ENCODE data around the gene ITGA6.

ITGA6 gene

GRCh38 chr2:172415865-172416183 is 11.6 kb upstream of the ITGA6 start:
- Histone ChIP-seq H3K36me3 (ENCODE audit: control insufficient read depth, insufficient read depth, low read length) (no peaks in the 10 kb centered on the region), H3K27ac (ENCODE audit: insufficient read depth, low read depth, low read length, poor library complexity, severe bottlenecking) (no peak overlapping the region), H3K4me3 (ENCODE audit: insufficient read depth, low read depth, low read length) (no peak overlapping the region), H3K4me1 (ENCODE audit: control insufficient read depth, insufficient read depth, low read length) (peaks cover 11% of the 10 kb centered on the region), H3K9me3 (ENCODE audit: control insufficient read depth, low read length) (no peaks in the 10 kb centered on the region), H3K27me3 (ENCODE audit: control insufficient read depth, insufficient read depth, low read length, poor library complexity, severe bottlenecking) (no peaks in the 10 kb centered on the region)
- 26 to 42% methylated on average over 1 of the region's 1 CpG for WGBS, 2 experiments

GRCh38 chr2:172416447-172417058 is 10.8 kb upstream of the ITGA6 start:
- H3K36me3 ChIP-seq (ENCODE audit: control insufficient read depth, insufficient read depth, low read length), result no peaks in the 10 kb centered on the region
- no peak overlapping the region for H3K27ac ChIP-seq (ENCODE audit: insufficient read depth, low read depth, low read length, poor library complexity, severe bottlenecking)
- no peak overlapping the region for H3K4me3 ChIP-seq (ENCODE audit: insufficient read depth, low read depth, low read length)
- no peaks in the 10 kb centered on the region for H3K9me3 ChIP-seq (ENCODE audit: control insufficient read depth, low read length)
- H3K4me1 ChIP-seq (ENCODE audit: control insufficient read depth, insufficient read depth, low read length), result peaks cover 12% of the 10 kb centered on the region
- 93 to 96% methylated on average over 1 of the region's 1 CpG for WGBS, 2 experiments
- H3K27me3 ChIP-seq (ENCODE audit: control insufficient read depth, insufficient read depth, low read length, poor library complexity, severe bottlenecking), result no peaks in the 10 kb centered on the region

GRCh38 chr2:172420216-172420615 is 7.2 kb upstream of the ITGA6 start:
- Histone ChIP-seq H3K27me3 (ENCODE audit: control insufficient read depth, insufficient read depth, low read length, poor library complexity, severe bottlenecking) (no peaks in the 10 kb centered on the region), H3K27ac (ENCODE audit: insufficient read depth, low read depth, low read length, poor library complexity, severe bottlenecking) (no peak overlapping the region), H3K9me3 (ENCODE audit: control insufficient read depth, low read length) (no peaks in the 10 kb centered on the region), H3K4me3 (ENCODE audit: insufficient read depth, low read depth, low read length) (no peak overlapping the region), H3K4me1 (ENCODE audit: control insufficient read depth, insufficient read depth, low read length) (peaks cover 8% of the 10 kb centered on the region), H3K36me3 (ENCODE audit: control insufficient read depth, insufficient read depth, low read length) (no peaks in the 10 kb centered on the region)
- 81 to 96% methylated on average over 3 of the region's 3 CpGs for WGBS, 2 experiments

GRCh38 chr2:172423160-172423559 is 4.2 kb upstream of the ITGA6 start:
- Histone ChIP-seq H3K9me3 (ENCODE audit: control insufficient read depth, low read length) (no peaks in the 10 kb centered on the region), H3K27me3 (ENCODE audit: control insufficient read depth, insufficient read depth, low read length, poor library complexity, severe bottlenecking) (peaks cover 10% of the 10 kb centered on the region), H3K27ac (ENCODE audit: insufficient read depth, low read depth, low read length, poor library complexity, severe bottlenecking) (no peak overlapping the region), H3K4me3 (ENCODE audit: insufficient read depth, low read depth, low read length) (no peak overlapping the region), H3K36me3 (ENCODE audit: control insufficient read depth, insufficient read depth, low read length) (no peaks in the 10 kb centered on the region), H3K4me1 (ENCODE audit: control insufficient read depth, insufficient read depth, low read length) (peaks cover 8% of the 10 kb centered on the region)
- 97 to 98% methylated on average over 6 of the region's 6 CpGs for WGBS, 2 experiments

GRCh38 chr2:172425336-172425735 is 2.0 kb upstream of the ITGA6 start:
- peaks cover 15% of the 10 kb centered on the region for H3K4me1 ChIP-seq (ENCODE audit: control insufficient read depth, insufficient read depth, low read length)
- no peak overlapping the region for H3K27ac ChIP-seq (ENCODE audit: insufficient read depth, low read depth, low read length, poor library complexity, severe bottlenecking)
- no peaks in the 10 kb centered on the region for H3K9me3 ChIP-seq (ENCODE audit: control insufficient read depth, low read length)
- no peak overlapping the region for H3K4me3 ChIP-seq (ENCODE audit: insufficient read depth, low read depth, low read length)
- no peaks in the 10 kb centered on the region for H3K36me3 ChIP-seq (ENCODE audit: control insufficient read depth, insufficient read depth, low read length)
- H3K27me3 ChIP-seq (ENCODE audit: control insufficient read depth, insufficient read depth, low read length, poor library complexity, severe bottlenecking), result peaks cover 10% of the 10 kb centered on the region

- no peaks in the 10 kb centered on the region for H3K9me3 ChIP-seq (ENCODE audit: control insufficient read depth, low read length)
- H3K36me3 ChIP-seq (ENCODE audit: control insufficient read depth, insufficient read depth, low read length), result no peaks in the 10 kb centered on the region
- H3K27ac ChIP-seq (ENCODE audit: insufficient read depth, low read depth, low read length, poor library complexity, severe bottlenecking), result no peak overlapping the region
- H3K4me1 ChIP-seq (ENCODE audit: control insufficient read depth, insufficient read depth, low read length), result peaks cover 13% of the 10 kb centered on the region
- 74% methylated on average over 17 of the region's 17 CpGs for whole genome bisulfite sequencing, 2 experiments
- peak overlapping the region; percentile 88 for H3K4me3 ChIP-seq (ENCODE audit: insufficient read depth, low read depth, low read length)
- H3K27me3 ChIP-seq (ENCODE audit: control insufficient read depth, insufficient read depth, low read length, poor library complexity, severe bottlenecking), result peaks cover 10% of the 10 kb centered on the region
Measured at GRCh38 chr2:172426635-172427255, 641 bp upstream of the ITGA6 start.

GRCh38 chr2:172427990-172428831 is 825 bp downstream of the ITGA6 start:
- peaks cover 23% of the 10 kb centered on the region for H3K4me1 ChIP-seq (ENCODE audit: control insufficient read depth, insufficient read depth, low read length)
- peak overlapping the region; percentile 88 for H3K4me3 ChIP-seq (ENCODE audit: insufficient read depth, low read depth, low read length)
- 0% methylated on average over 63 of the region's 63 CpGs for WGBS, 2 experiments
- no peaks in the 10 kb centered on the region for H3K9me3 ChIP-seq (ENCODE audit: control insufficient read depth, low read length)
- H3K36me3 ChIP-seq (ENCODE audit: control insufficient read depth, insufficient read depth, low read length), result no peaks in the 10 kb centered on the region
- H3K27ac ChIP-seq (ENCODE audit: insufficient read depth, low read depth, low read length, poor library complexity, severe bottlenecking), result peak overlapping the region; percentile 70
- H3K27me3 ChIP-seq (ENCODE audit: control insufficient read depth, insufficient read depth, low read length, poor library complexity, severe bottlenecking), result peaks cover 10% of the 10 kb centered on the region

- peaks cover 23% of the 10 kb centered on the region for H3K4me1 ChIP-seq (ENCODE audit: control insufficient read depth, insufficient read depth, low read length)
- WGBS, 2 experiments, result 1% methylated on average over 9 of the region's 9 CpGs
- H3K27ac ChIP-seq (ENCODE audit: insufficient read depth, low read depth, low read length, poor library complexity, severe bottlenecking), result peak overlapping the region; percentile 70
- H3K9me3 ChIP-seq (ENCODE audit: control insufficient read depth, low read length), result no peaks in the 10 kb centered on the region
- H3K36me3 ChIP-seq (ENCODE audit: control insufficient read depth, insufficient read depth, low read length), result no peaks in the 10 kb centered on the region
- peaks cover 10% of the 10 kb centered on the region for H3K27me3 ChIP-seq (ENCODE audit: control insufficient read depth, insufficient read depth, low read length, poor library complexity, severe bottlenecking)
- H3K4me3 ChIP-seq (ENCODE audit: insufficient read depth, low read depth, low read length), result peak overlapping the region; percentile 88
Measured at GRCh38 chr2:172428832-172429210, 1.4 kb downstream of the ITGA6 start.

- Histone ChIP-seq H3K27ac (ENCODE audit: insufficient read depth, low read depth, low read length, poor library complexity, severe bottlenecking) (peak overlapping the region; percentile 70), H3K27me3 (ENCODE audit: control insufficient read depth, insufficient read depth, low read length, poor library complexity, severe bottlenecking) (peaks cover 10% of the 10 kb centered on the region)
Measured at GRCh38 chr2:172429301-172429968, 2.0 kb downstream of the ITGA6 start.

GRCh38 chr2:172430027-172430426 is 2.6 kb downstream of the ITGA6 start:
- peaks cover 10% of the 10 kb centered on the region for H3K27me3 ChIP-seq (ENCODE audit: control insufficient read depth, insufficient read depth, low read length, poor library complexity, severe bottlenecking)
- peaks cover 27% of the 10 kb centered on the region for H3K4me1 ChIP-seq (ENCODE audit: control insufficient read depth, insufficient read depth, low read length)
- 40 to 42% methylated on average over 1 of the region's 1 CpG for WGBS, 2 experiments
- no peaks in the 10 kb centered on the region for H3K9me3 ChIP-seq (ENCODE audit: control insufficient read depth, low read length)
- H3K4me3 ChIP-seq (ENCODE audit: insufficient read depth, low read depth, low read length), result no peak overlapping the region
- H3K36me3 ChIP-seq (ENCODE audit: control insufficient read depth, insufficient read depth, low read length), result no peaks in the 10 kb centered on the region
- no peak overlapping the region for H3K27ac ChIP-seq (ENCODE audit: insufficient read depth, low read depth, low read length, poor library complexity, severe bottlenecking)

More at GRCh38 chr2:172429301-172429968, 2.0 kb downstream of the ITGA6 start:
- H3K4me3 ChIP-seq (ENCODE audit: insufficient read depth, low read depth, low read length), result peak overlapping the region; percentile 88
- no peaks in the 10 kb centered on the region for H3K9me3 ChIP-seq (ENCODE audit: control insufficient read depth, low read length)
- peaks cover 23% of the 10 kb centered on the region for H3K4me1 ChIP-seq (ENCODE audit: control insufficient read depth, insufficient read depth, low read length)
- no peaks in the 10 kb centered on the region for H3K36me3 ChIP-seq (ENCODE audit: control insufficient read depth, insufficient read depth, low read length)
- 24% methylated on average over 9 of the region's 9 CpGs for WGBS, 2 experiments

Data from ectodermal cell (in vitro differentiated cells).